HG02840 (cell line): ENCODE results near the gene WWC1.
"Not testable (repeated sequence)": the region's sequence is repeated elsewhere in the genome, so short reads cannot be mapped to it uniquely, and the experiment has no call there.

Experiments
- ATAC-seq: cut with Tn5 transposase; IDR thresholded peaks from one replicate; pipeline ENCODE4 v1.9.1; 2021; ENCODE audit warnings: mild to moderate bottlenecking, moderate library complexity, moderate number of reproducible peaks; ENCODE audit not compliant: unreplicated experiment, low FRiP score

The WWC1 gene

DNA sequence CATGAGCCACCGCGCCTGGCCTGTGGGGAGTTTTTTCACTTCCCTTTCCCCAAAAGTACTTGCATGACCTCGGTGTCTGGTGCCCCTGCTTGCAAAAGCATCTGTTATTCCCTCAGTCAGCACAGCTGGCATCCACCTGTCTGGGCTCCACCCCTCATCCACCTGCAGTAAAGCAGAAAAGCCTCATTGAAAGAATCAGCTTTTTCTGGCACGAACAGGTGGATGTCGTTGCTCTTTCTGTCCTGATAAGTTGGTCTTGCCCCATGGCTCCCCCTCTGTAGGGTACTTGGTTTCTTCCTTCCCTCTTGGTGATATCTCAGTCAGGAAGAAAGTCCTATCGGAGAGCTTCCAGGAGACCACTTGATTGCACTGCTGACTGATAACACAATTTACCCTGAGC, 37.4 kb downstream of the WWC1 start:
- no peak for ATAC-seq

DNA sequence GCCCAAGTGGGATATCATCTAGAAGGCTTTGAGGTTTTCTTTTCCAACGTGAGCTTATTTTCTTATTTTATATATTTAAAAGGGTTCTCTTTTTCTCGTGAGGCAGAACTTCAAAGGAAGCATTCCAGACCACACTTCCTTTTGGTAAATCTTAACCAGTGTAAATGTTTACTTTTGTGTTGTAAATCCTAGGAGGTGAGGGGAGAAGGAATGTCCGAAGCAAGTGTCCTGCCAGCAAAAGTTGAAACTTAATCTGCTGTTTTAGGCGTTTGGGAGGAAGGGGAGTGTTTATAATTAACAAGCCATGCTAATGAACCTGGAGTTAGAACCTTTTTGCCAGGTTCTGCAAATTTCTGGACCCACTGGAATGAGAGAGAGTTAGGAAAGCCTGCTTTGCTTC, 37.9 kb downstream of the WWC1 start:
- ATAC-seq = no peak

DNA sequence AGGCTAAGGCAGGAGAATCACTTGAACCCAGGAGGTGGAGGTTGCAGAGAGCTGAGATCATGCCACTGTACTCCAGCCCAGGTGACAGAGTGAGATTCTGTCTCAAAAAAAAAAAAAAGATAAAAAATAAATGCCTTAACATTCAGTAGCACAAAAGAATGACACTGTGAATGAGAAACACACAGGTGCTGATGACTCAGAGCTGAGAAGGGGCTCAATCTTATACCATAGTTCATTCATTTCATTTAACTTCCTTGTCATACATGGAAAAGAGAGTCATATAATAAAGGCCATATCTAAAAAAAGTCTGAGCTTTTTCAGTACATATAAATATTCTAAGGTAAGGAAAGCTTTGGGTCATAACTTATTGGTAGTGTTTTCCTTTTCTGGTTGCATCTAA, 40.6 kb downstream of the WWC1 start:
- no peak for ATAC-seq

DNA sequence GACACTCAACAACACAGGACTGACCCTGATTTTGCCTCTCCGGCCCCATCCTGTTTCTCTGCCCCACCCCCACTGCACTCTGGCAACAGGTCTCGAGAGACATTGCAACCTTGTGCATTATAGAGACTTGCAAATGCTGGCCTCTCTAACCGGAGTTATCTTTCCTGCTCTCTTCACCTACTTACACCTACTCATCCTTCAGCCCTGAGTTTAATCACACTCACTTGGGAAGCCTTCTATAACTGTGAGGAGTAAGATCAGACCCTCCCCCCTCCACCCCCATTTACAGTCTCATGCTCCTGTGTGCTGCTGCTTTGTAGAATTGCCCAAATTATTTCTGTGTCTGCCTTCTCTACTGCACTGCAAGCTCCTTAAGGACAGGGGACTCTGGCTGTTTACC, 42.8 kb downstream of the WWC1 start:
- ATAC-seq = no peak

DNA sequence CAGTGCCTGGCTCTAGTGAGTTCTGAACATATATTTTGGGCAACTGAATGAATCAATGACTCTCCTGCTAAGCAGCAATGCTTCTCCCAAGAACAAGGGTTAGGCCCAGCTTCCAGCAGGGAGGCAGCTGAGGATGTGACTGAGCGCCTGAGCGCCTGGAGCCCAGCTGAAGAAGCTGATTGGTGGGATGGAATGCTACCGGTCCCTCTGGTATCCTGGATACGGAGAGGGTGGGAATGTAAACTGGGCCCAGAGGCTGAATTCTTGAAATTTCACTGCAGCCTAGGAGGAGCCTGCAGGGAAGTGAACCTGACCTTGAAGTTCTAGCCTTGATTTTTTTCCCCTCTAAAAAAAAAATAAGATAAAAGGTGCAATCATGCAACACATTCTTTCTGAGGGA, 43.2 kb downstream of the WWC1 start:
- no peak for ATAC-seq

DNA sequence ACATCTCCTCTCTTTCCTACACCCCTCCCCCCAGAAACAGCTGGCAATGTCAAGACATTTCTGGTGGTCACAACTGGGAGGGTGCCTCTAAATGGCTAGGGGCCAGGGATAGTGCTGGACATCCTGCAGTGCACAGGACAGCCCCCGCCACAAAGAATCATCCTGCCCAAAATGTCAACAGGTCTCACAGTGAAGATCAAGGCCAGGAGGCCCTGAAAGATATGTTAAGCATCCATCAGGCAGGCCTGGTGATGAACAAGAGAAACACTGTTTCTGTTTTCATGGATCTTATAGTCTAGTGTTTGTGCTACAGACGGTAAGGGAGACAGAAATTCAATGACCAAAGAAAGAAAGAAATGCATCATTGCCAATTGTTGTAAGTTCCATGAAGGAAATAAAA, 45.9 kb downstream of the WWC1 start:
- ATAC-seq = no peak

DNA sequence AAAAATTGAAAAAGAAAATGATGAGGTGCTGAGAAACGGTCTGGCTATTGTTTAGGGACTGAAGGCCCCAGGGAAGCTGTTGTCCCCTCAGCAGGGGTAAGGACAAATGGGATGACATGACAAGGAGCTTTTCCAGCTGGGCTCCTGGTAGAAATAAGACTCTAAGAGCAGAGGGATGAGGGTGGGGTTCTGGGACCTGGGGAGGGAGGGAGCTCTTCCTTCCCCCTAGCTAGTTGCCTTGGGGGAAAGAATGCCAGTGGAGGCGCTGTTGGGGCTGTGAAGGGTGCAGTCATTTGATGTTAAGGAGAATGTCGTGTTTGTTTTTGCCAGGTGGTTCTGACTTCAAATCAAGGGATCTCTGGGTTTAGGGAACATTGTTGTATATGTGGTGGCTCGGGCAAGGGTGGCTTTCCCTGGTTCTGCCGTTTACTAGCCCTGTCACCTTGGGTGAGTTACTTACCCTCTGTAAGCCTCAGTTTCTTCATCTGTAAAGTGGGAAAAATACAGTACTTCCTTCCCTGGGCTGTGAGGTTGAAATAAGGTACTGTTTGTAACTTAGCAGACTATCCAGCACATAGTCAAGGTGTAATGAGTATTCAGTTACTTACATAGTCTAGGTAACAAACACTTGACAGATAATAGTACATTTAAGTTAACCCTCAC, 47.8 kb downstream of the WWC1 start:
- ATAC-seq = no peak

DNA sequence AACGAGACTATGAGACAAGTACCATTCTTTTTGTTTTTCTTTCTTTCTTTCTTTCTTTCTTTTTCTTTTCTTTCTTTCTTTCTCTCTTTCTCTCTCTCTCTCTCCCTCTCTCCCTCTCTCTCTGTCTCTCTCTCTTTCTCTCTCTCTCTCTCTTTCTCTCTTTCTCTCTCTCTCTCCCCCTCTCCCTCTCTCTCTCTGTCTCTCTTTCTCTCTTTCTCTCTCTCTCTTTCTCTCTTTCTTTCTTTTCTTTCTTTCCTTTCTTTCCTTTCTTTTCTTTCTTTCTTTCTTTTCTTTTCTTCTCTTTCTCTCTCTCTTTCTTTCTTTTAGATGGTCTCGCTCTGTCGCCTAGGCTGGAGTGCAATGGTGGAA, 48.3 kb downstream of the WWC1 start:
- ATAC-seq = not testable (repeated sequence)

DNA sequence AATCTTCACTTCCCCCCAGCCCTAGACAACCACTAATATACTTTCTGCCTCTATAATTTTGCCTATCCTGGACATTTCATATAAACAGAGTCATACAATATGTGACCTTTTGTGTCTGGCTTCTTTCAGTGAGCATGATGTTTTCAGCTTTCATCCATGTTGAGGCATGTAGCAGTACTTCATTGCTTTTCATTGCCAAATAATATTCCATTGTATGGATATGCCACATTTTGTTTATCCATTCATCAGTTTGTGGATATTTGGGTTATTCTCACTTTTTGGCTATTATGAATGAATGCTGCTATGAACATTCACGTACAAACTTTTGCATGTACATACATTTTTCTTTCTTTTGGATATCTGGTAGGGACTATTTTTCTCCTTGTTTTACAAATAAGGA, 49.0 kb downstream of the WWC1 start:
- ATAC-seq = no peak

DNA sequence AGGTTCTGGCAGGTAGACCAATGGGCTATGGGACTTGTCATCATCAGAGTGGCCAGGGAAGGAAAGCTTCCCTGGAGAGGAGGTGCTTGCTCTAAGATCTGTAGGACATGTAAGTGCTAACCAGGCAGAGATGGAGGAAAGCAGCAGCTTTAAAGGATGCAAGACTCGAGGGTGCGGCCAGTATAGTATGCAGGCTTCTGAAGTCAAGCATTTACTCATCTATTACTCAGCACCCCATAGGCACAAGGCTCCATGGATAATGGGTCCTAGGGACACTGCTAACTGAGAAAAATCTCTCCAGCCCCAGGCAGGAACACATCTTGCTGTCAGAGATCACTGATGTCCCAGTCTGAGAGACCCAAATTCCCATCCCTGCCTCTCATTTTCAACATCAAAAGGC, 49.7 kb downstream of the WWC1 start:
- ATAC-seq = no peak

DNA sequence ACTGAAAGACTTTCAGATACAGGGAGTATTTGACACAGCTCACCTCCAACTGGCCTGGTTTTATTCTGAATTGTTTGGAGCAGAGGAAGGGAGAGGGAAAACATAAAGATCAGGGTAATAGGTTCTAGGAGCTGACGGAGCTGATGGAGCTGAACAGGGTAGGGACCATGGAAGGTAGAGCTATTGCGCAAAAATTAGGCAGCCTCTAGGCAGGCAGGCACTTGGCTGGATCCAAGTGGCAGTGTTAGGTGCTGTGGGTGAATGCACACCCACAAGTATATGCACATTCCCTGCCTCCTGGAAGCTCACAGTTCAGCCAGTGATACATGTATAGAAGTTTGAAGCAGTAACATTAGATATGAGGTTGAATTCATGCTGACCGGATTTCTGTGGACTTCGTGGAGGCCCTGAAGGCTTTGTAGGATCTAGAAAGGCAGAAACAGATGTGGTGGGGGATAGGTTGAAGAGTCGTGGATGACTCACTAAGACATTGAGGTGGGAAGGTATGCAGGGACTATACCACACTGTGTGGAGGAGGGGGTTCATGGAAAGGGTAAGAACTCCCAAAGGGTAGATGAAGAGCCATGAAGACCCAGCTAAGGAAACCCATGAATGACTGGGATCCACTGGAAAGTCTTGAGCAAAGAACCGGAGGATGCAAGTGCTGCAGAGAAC, 50.8 kb downstream of the WWC1 start:
- no peak for ATAC-seq

DNA sequence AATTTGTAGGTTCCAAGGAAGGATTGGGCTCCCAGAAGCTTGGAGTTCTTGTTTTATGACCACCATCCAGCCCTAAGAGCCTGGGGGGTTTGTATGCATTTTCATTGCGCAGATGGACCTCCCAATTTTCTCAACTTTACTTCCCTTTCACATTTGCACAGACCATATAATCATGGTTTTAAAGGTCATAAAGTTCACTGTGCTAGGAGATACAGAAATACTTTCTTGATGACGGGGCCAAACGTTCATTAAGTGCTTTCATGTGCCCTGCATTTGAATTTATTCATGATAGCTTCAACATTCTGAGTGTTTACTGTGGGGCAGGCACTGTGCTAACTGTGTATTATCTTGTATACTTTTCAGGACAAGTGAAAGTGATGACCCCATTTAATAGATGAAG, 51.5 kb downstream of the WWC1 start:
- no peak for ATAC-seq

DNA sequence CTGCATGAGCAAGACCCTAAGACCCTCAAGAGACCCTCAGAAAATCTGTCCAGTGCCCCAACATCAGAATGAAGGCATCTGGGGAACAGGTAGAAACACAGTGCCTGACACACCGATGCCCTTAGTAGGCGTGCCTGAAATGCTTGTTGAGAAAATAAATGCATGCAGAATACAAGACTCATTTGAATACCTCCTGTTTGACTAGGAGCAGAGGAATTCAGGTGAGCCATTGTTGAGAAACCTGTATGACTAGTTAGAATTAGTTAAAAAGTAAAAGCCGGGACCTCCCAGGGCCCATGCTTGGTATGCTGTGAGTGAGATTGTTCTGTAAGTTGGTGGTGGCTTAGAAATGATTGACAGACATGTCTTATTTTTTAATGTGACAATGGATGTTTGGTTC, 55.0 kb downstream of the WWC1 start:
- no peak for ATAC-seq

DNA sequence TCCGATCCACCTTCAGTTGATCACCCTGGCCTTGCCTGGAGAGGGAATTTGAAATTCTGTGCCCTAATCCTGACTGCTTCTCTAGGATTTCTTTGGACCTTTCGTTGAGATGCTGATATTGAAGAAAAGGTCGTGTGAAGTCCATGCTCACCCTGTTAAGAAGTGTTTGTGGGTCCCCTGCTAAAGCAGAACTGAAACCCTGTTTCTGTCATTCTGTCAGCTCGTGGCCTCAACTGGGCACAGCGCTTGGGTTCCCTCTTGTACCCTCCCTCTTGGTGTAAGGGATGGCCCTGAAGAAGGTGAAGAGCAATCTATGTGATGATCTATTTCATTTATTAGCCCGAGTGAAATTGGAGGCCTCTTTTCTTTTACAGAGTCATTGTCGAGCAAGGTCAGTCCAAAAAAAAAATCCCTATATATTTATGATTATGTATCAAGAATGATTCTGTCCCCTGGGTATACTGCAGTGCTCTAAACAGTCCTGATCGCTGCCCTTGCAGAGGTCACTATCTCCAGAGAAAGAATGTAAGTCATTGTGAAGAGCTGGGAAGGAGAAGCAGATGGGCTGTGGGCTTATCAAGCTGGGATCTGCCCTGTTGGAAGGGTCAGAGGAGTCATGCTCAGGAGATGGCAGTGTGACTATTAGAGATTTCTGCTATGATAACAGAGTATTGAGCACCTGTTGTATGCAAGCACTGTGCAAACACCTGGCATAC, 56.1 kb downstream of the WWC1 start:
- no peak for ATAC-seq

DNA sequence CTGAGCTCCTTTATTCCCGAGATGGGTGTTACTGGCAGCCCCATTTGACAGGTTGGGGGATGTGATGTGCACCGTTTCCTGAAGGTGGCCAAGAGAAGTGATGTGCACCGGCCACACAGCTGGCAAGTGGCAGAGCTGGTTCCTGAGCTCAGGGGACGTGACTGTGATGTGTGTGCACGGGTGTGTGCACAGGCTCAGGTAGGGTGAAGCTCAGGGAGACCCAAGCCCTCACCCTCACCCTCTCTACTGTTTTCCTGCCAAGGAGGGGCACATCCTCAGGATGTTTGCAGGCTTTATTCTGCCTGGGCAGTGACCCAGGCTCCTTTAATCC, 56.6 kb downstream of the WWC1 start:
- no peak for ATAC-seq

DNA sequence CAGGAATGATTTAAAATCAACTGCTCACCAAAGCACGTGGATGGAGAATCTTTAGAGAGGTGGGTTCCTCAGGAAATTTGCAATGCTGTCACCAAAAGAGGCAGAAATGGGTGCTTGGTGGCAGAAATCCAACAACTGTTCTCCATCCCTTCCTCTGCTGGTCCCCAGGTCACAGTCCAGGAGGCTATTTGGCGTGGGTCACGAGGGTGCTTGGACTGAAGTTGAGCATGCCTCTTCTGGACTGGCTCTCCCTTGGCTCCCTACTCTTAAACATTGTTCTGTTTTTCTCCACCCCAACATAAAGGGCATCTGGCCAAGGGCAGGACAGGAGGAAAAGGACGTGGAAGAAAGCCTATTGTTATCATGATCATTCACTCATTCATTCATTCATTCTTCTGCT, 58.9 kb downstream of the WWC1 start:
- no peak for ATAC-seq

DNA sequence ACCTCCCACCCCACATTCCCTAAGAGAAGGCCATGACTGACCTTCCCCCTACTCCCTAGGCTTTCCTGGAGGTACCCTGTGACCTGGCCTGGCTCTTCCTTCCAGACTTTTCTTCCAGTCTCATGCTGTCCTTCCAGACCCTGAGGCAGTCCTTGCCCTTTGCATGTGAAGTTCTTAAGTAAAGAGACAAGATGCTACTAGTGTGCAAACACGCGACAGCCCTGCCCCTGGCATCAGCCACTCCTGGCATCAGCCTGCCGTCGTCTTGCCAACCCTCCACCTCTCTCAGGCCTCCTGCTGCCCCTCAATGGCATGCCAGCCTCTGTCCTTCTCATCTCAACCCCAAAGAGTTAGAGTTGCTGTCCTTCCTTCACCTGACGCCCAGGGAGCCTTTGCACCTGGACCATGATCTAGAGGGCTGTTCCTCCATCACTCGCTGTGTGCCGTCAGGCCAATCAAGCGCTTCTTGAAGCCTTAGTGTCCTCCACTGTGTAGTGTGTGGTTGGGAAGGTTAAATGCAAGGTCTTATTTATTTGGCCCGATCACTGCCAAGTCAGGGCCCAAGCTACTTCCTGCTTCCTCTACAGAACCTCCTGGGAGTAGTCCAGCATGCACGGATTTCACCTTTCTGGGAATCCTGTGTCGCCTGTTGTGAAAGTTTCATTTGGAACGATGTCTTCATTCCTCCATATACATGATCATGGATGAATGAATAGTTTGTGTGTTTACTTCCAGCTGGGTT, 61.9 kb downstream of the WWC1 start:
- ATAC-seq = no peak

DNA sequence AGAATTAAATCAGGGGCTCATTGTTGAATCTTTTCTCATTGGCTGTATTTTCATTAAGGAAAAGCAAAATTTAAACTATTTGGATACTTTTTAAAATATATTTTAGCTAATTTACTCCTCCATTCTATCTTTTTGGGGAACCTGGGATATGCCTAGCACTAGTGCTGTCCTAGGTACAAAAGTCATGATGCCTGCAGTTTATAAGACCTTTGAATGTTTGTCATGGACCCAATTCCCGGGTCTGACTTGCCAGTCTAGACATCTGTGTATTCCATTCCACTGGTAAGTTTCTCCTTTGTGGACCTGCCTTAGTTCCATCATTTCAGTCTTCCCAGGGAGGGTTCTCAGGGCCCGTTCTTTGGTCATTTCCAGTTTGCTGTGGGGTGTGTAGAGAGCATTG, 63.0 kb downstream of the WWC1 start:
- no peak for ATAC-seq

DNA sequence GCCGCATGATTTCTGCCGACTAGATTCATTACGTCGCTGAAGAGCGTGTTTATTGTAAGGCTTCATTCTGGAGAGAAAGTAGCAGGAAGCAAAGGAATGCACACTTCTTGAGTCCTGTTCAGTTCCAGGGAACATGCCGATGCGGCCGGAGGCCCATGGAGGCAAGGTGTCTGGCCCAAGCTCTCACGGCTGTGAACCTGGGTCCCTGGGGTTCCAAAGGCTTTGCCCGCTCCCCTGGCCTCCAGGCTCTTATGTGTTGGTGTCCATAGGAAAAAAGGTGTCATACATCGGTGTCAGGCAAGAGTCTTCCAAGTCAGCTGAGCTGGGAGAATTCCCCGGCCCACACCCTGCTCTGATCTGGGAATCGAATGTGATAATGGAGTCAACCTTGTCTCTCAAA, 64.7 kb downstream of the WWC1 start:
- ATAC-seq = no peak

DNA sequence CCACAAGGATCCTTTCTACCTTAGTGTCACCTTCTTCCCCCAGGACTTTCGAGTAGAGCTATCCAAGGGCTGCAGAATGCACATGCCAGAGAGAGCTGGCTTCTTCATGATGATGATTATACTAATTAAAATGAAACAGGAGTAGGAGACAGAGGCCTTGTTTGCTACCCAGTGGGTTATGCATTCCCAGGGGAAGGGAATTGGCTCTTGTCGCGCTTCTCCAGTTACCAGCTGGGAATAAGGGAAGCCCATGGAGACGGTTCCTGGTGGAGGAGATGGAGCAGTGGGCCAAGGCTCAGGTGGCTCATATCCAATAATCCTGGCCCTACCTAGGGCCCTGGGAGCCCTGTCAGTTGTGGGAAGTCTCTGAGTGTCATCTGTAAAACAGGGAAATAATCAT, 65.1 kb downstream of the WWC1 start:
- ATAC-seq = no peak

DNA sequence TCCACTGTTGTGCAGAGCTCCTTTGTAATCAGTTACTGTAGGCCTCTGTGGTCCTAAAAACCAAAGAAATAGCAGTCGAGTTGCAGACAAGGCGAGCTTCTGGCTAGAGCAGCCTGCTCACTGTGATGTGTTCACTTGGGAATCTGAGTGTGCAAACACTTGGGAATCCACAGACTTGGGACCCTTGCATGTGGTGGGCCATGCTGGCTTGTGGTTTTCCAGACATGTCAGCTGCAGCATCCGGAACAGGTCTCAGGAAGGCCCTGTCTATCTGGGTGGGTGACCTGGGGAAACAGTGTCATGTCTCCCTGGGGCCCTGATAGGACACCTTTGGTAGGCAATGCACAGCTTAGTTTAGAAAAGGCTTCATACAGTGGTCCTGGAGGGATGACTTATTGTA, 66.4 kb downstream of the WWC1 start:
- no peak for ATAC-seq
